SU-DHL-6 (cell line): ENCODE measurements around the gene CNNM1.

Source experiments
- CTCF ChIP-seq: fragments of 200-600 bp; sonication (generic); IDR thresholded peaks from one replicate; pipeline ENCODE4 v1.5.1; 2017; ENCODE audit warnings: antibody characterized with exemption, mild to moderate bottlenecking, low read length, moderate library complexity; ENCODE audit not compliant: insufficient read depth, poor library complexity, severe bottlenecking
- EZH2phosphoT487 ChIP-seq: fragments of 200-600 bp; sonication (generic), shearing (Covaris generic); conservative IDR thresholded peaks from 2 replicates; pipeline ENCODE4 v1.6.1; 2018; ENCODE audit warnings: mild to moderate bottlenecking, antibody characterized with exemption, low read length, moderate library complexity, mixed read lengths

GRCh38 chr10:99394761-99395386, 65.7 kb downstream of the CNNM1 start:
- TF ChIP-seq CTCF (no peak), EZH2phosphoT487 (no peak)
